NCI-H146 (cell line): ENCODE data around the gene DNAL1.
A peak's percentile ranks its signal among the peaks of the same experiment; 100 is the strongest.

Experiments used
- DNase-seq: peaks from one replicate; lab custom pipeline; 2025; lab: John Stamatoyannopoulos, UW

DNAL1 gene

DNA sequence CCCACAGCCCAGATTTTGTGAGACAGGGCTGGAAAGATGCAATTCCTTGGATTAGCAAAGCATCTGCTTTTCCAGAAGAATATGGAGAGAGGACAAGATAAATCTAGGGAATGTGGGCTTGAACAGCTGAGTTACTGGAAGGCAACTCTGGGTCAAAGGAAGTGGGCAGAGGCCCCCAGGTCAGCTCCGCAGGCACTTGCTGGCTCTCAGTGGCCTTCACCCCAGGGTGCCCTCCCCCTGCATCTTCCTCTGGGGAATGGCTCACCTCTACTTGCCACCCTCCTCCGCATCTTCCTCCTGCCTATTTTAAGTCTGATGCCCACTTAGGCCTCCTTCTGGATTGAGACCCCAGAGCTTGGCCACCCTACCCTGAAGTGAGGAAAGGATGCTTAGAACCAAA is 79.9 kb downstream of the DNAL1 start:
- DNase-seq: no peak

GRCh38 chr14:73725116-73726024 is 80.6 kb downstream of the DNAL1 start:
- no peak for DNase-seq

- no peak for DNase-seq
Observed at GRCh38 chr14:73726025-73726961, 81.5 kb downstream of the DNAL1 start.

DNA sequence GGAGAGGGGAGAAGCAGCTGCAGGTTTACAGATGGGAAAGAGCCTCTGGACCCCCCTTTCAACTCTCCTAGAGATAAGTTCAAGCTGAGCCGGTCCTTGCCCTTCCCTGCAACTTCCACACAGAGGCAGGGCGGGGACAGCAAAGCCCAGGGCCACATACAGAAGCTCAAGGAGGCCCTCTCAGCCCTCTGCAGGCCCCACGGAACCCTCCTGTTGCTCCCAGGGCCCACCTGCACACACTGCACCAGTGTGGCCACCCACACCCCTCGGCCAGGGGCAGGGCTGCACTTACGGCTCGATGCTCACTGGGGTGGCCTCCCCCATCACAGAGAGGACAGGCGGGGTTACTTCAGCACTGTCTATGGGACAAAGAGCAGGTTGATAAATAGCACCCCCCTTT is 82.4 kb downstream of the DNAL1 start:
- no peak for DNase-seq

GRCh38 chr14:73728717-73729330 is 84.0 kb downstream of the DNAL1 start:
- DNase-seq: peak; percentile 46

DNA sequence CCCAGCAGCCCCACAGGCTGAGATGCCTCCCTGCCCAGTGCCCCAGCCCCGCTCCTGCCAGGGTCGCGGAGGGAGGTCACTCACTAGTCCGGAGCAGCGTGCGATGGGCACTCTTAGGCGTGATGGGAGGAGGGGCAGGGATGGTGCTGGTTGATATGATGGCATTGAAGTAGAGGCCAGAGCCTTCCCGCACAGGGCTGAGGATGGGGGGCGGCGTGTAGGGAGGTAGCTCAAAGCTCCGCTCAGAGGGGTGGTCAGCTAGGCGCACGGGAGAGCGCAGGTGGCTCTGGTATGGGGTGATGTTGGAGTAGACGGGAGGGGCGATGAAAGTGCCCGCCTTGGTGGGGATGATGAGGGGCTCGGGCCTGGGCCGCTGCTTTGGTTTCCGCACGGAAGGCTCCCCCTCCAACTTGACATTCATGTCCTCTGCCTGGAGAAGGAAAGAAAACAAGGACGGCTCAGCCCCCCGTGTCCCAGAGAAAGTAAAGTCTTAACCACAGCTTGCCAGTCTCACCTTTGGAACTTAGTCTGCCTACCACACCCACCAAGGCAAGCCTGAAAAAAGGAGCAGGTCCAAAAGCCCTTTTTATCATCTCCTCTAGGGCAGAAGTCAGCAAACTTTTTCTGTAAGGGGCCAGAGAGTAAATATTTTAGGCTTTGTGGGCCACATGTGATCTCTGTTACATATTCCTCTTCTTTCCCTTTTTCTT is 84.9 kb downstream of the DNAL1 start:
- no peak for DNase-seq

- DNase-seq: no peak
Observed at GRCh38 chr14:73731111-73731510, 86.3 kb downstream of the DNAL1 start.

GRCh38 chr14:73732006-73732405 is 87.2 kb downstream of the DNAL1 start:
- no peak for DNase-seq

DNA sequence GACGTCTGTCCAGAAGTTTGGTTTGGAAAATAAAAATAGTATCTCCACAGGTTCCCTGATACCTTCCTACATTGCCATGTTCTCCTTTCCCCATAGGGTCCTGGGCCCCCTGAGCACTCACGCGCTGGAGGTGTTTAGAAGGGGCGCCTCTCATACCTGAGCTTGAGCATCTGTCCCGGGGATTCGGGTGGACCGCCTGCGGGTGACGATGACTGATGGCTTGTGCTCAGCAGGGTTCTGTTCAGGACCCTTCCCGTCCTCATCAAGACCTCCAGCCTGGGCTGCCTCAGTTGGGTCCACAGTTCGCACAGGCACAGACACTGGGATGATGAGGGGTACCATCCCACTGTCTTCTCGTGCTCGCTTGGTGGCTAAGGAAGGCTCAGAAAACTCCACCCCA is 92.1 kb downstream of the DNAL1 start:
- no peak for DNase-seq

- no peak for DNase-seq
Observed at GRCh38 chr14:73738518-73739173, 93.9 kb downstream of the DNAL1 start.

DNA sequence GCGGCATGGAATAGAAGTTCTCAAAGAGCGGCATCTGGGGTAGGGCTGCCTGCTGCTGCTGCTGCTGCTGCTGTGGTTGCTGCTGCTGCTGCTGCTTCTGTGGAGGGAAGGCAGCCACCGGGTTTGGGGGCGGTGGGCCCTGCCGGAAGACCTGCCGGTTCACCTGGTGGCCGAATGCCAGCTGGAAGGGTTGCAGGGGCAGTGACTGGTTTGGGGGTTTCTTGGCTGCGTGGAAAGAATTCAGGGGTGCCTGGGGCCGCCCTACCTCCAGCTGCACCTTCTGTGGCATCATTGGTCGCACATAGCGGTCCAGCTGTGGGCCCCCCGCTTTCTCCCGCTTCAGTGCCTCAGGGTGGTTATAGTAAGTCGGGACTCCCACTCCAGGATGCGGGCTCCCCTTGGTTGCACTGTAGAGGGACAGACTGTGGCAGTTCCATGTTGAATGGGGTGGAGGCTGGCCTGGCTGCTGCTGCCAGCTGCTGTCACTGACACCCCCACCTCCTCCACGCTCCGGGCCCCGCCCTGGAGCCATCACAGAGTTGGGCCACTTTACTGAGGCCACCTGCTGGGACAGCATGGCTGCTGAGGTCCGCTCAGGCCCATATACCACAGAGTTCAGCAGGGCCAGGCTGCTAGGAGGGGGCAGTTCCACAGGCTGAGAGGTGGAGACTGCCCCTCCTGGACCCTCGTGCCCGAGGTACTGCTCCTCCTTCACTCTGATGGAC is 94.5 kb downstream of the DNAL1 start:
- DNase-seq: no peak

DNA sequence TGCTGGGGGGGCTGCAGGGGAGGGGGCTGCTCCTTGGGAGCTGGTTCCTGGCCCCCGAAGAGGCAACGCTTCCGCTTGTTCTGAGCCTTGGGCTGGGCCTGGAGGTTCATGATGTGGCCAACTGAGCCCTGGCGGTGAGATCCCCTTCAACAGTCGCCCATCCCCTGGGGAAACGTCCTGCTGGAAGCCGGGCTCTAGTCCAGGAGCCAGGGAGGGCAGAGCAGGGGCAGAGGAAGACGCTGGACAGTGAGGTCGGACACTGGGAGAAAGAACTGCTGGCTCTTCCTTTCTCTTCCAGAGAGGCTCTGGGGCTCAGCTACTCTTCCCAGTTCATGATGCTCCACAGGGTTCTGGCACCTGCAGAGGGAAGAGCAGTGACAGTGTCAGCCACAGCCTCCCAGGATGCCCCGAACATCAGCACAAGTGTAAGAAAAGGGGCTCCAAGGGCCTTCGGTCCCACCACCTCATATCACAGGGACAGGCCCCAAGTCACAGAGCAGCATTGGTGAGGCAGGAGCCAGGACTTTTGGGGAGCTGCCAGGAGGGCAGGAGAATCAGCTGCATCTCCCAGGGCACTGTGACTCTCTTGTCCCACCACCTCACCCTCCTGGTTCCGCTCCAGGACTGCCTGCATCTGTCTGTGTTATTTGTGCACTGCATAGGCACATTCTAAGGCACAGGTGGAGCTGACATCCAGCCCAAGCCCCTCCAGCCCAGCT is 95.3 kb downstream of the DNAL1 start:
- DNase-seq: no peak

DNA sequence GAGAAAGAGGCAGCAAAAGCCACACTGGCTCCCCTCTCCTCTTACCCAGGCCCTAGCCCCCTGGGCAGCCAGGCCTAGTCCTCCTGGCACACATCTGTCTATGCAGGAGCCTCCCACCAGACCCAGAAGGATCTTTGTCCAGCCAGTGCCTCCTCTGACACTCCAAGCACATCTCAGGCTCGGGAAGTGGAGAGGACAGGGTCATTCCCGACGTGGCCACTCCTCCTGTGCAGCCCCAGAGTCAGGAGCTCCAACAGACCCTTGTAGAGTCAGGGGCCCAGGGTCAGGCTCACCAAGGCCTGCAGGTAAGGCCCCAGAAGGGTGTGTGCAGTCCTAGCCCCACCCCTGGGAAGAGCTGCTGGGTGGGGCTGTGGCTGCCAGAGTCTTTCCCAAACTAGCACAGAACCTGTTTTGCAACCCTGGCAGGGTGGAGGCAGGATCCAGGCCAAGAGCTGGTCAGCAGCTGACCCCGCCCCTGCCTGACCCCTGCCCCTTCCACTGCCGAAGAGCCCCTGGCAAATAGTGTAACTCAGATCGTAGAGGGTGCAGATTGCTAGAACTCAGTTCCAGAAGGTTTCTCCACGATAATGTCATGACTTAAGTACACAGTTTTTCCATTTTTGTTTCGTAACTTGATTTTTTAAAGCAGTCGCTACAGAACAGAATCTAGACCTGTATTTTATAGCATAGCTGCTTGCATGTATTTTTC is 96.0 kb downstream of the DNAL1 start:
- DNase-seq: no peak

GRCh38 chr14:73741386-73741875 is 96.6 kb downstream of the DNAL1 start:
- DNase-seq: no peak

GRCh38 chr14:73741876-73742519 is 97.2 kb downstream of the DNAL1 start:
- no peak for DNase-seq

GRCh38 chr14:73742520-73743238 is 97.9 kb downstream of the DNAL1 start:
- DNase-seq: no peak

DNA sequence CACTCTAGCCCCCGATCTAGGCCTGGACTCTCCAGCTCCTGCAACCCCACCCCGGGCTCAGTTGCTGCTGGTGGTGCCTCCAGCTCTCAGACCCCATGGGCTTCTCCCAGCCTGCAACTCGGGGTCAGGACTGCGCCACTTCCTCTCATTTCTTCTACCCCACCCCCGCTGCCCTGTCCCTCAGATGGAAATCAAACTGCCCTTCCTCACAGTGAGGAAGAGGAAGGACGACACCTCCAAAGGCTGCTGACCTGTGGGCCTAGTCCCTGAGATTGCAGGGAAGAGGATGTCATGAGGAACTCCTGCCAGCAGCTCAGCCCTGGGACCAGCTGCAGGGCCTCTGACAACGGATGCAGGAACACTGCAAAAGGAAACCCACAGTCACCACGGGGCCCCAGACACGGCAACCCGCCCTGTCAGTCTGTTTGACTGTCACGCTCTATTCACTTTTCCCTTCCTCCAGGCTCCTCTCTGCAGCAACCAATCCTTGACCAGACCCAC is 98.7 kb downstream of the DNAL1 start:
- no peak for DNase-seq
